ENCODE data around the gene NBPF11.
"Not testable (repeated sequence)": the region's sequence is repeated elsewhere in the genome, so short reads cannot be mapped to it uniquely, and the experiment has no call there.

DNA sequence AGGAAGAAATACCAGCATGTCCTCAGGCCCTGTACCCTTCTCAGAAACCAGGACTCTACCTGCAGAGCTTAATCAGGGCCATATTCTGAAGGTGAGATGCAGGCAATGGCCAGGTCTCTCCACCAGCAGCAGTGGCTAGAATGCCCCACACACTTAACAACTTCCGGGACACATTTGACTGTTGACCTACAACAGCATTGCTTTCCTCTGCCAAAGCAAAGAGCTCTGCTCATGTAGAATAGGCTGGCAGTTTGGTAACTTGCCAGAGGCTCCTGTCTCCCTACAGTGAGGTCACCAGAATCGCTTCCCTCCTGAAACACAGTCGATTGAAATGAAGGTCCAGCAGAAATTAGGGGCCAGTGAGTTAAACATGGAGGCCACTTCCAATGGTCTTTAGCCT lies 45.3 kb upstream of the NBPF11 start:
- TF ChIP-seq, protein P1, sequence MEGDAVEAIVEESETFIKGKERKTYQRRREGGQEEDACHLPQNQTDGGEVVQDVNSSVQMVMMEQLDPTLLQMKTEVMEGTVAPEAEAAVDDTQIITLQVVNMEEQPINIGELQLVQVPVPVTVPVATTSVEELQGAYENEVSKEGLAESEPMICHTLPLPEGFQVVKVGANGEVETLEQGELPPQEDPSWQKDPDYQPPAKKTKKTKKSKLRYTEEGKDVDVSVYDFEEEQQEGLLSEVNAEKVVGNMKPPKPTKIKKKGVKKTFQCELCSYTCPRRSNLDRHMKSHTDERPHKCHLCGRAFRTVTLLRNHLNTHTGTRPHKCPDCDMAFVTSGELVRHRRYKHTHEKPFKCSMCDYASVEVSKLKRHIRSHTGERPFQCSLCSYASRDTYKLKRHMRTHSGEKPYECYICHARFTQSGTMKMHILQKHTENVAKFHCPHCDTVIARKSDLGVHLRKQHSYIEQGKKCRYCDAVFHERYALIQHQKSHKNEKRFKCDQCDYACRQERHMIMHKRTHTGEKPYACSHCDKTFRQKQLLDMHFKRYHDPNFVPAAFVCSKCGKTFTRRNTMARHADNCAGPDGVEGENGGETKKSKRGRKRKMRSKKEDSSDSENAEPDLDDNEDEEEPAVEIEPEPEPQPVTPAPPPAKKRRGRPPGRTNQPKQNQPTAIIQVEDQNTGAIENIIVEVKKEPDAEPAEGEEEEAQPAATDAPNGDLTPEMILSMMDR (IDR thresholded peaks at IDR 0.05) = not testable (repeated sequence)
- TF ChIP-seq POLR2A (IDR thresholded peaks at IDR 0.05) = not testable (repeated sequence)

Data from transverse colon (tissue), 3 donors.